Measurements from ENCODE around the gene NDC1. TPM values are rescaled to one million over a fixed set of nuclear protein-coding genes. Genes with fewer than 3 reads are reported as not detected.

NDC1 gene
- total RNA-seq, 1 experiment from 2014 or later = 51.0 TPM

Small RNA genes within 50 kb of the gene (small RNA-seq; reads per million reads assigned to genes)
- 0 reads per million in 2 experiments for gene AL049745.1
- 0 to 0.06 reads per million in 2 experiments for gene RF00418

Other genes with a start within 250 kb of the NDC1 start
- gene GLIS1, start 99.1 kb downstream of the NDC1 start, total RNA-seq (2014; rRNA removed; shearing (Covaris generic)) = 0.05 and 0.09 TPM in 2 replicates
- gene YIPF1, start 51.5 kb upstream of the NDC1 start, total RNA-seq (2014; rRNA removed; shearing (Covaris generic)) = 13.2 and 17.5 TPM in 2 replicates
- gene DIO1, start 55.9 kb upstream of the NDC1 start, total RNA-seq (2014; rRNA removed; shearing (Covaris generic)) = not detected in 2 replicates
- gene IFT25, start 107.4 kb upstream of the NDC1 start, total RNA-seq (2014; rRNA removed; shearing (Covaris generic)) = 25.9 and 32.6 TPM in 2 replicates
- 17.6 and 18.3 TPM in 2 replicates for gene LRRC42, start 108.1 kb upstream of the NDC1 start, total RNA-seq (2014; rRNA removed; shearing (Covaris generic))
- gene LDLRAD1, start 179.9 kb upstream of the NDC1 start, total RNA-seq (2014; rRNA removed; shearing (Covaris generic)) = 0.52 TPM in 1 of 2 replicates, not detected in the other
- gene TMEM59, start 214.9 kb upstream of the NDC1 start, total RNA-seq (2014; rRNA removed; shearing (Covaris generic)) = 131 and 161 TPM in 2 replicates
- gene TCEANC2, start 215.3 kb upstream of the NDC1 start, total RNA-seq (2014; rRNA removed; shearing (Covaris generic)) = 2.0 and 2.3 TPM in 2 replicates